ENCODE data around the gene MYD88. TPM values are rescaled to one million over a fixed set of nuclear protein-coding genes. Genes with fewer than 3 reads are reported as not detected.

The MYD88 gene
- total RNA-seq, 1 donor, result 8.7 TPM

DNA sequence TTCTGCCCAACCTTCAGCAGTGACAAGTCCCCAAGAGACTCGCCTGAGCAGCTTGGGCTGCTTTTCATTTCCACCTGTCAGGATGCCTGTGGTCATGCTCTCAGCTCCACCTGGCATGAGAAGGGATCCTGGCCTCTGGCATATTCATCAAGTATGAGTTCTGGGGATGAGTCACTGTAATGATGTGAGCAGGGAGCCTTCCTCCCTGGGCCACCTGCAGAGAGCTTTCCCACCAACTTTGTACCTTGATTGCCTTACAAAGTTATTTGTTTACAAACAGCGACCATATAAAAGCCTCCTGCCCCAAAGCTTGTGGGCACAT, 3.5 kb downstream of the MYD88 start:
- no peak for TF ChIP-seq CTCF (IDR thresholded peaks at IDR 0.05; ENCODE audit: extremely low read depth, low read depth, low read length)
- peaks cover 22% of the 10 kb centered on the region for H3K79me2 ChIP-seq (ENCODE audit: insufficient read depth, low read length)
- H3K4me3 ChIP-seq (ENCODE audit: insufficient read depth, low read length), result no peak overlapping the region
- H3K4me1 ChIP-seq (ENCODE audit: insufficient read depth, low read length), result peaks cover 22% of the 10 kb centered on the region
- no peak overlapping the region for H3K27ac ChIP-seq (ENCODE audit: low read depth, low read length)
- peaks cover 13% of the 10 kb centered on the region for H3K36me3 ChIP-seq (ENCODE audit: insufficient read depth, low read length)
- H2AFZ ChIP-seq (ENCODE audit: low read length), result no peak overlapping the region
- H4K20me1 ChIP-seq (ENCODE audit: insufficient read depth, low read length), result peaks cover 3% of the 10 kb centered on the region
- no peak for DNase-seq (ENCODE audit: insufficient read length, low spot score, missing footprints)
- no peak overlapping the region for H3K4me2 ChIP-seq (ENCODE audit: insufficient read depth, low read length)
- H3K9me3 ChIP-seq (ENCODE audit: low read depth, low read length), result no peaks in the 10 kb centered on the region
- no peaks in the 10 kb centered on the region for H3K27me3 ChIP-seq (ENCODE audit: insufficient read depth, low read length)

DNA sequence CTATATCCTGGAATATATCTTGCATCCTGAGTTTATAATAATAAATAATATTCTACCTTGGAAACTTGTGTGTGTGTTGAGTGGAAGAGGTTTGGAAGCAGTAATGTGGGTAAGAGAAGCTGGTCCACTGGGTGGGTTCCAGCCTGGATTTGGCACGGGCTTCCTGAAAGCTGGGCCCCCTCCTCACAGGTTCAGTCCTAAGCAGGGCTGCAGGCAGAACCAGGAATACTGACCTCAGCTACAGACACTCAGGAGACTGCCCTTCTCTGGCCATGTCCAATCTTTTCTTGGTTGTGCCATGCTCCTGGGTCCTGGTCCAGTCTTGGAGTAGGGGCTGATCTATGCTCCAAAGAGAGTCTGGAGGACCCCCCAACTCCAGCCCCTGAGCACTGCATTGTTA, 4.5 kb downstream of the MYD88 start:
- Histone ChIP-seq H3K4me3 (ENCODE audit: insufficient read depth, low read length) (no peak overlapping the region), H3K27me3 (ENCODE audit: insufficient read depth, low read length) (no peaks in the 10 kb centered on the region), H2AFZ (ENCODE audit: low read length) (no peak overlapping the region), H3K36me3 (ENCODE audit: insufficient read depth, low read length) (peaks cover 13% of the 10 kb centered on the region), H3K4me1 (ENCODE audit: insufficient read depth, low read length) (peaks cover 15% of the 10 kb centered on the region), H4K20me1 (ENCODE audit: insufficient read depth, low read length) (peaks cover 3% of the 10 kb centered on the region), H3K4me2 (ENCODE audit: insufficient read depth, low read length) (no peak overlapping the region), H3K27ac (ENCODE audit: low read depth, low read length) (no peak overlapping the region), H3K9me3 (ENCODE audit: low read depth, low read length) (no peaks in the 10 kb centered on the region), H3K79me2 (ENCODE audit: insufficient read depth, low read length) (peaks cover 21% of the 10 kb centered on the region)
- TF ChIP-seq CTCF (IDR thresholded peaks at IDR 0.05; ENCODE audit: extremely low read depth, low read depth, low read length), result no peak
- no peak for DNase-seq (ENCODE audit: insufficient read length, low spot score, missing footprints)

GRCh38 chr3:38143511-38143910, 5.0 kb downstream of the MYD88 start:
- Histone ChIP-seq H3K27ac (ENCODE audit: low read depth, low read length) (no peak overlapping the region), H3K27me3 (ENCODE audit: insufficient read depth, low read length) (no peaks in the 10 kb centered on the region), H3K4me2 (ENCODE audit: insufficient read depth, low read length) (no peak overlapping the region), H3K4me3 (ENCODE audit: insufficient read depth, low read length) (no peak overlapping the region), H2AFZ (ENCODE audit: low read length) (no peak overlapping the region), H3K9me3 (ENCODE audit: low read depth, low read length) (no peaks in the 10 kb centered on the region), H3K4me1 (ENCODE audit: insufficient read depth, low read length) (peaks cover 10% of the 10 kb centered on the region), H3K79me2 (ENCODE audit: insufficient read depth, low read length) (peaks cover 21% of the 10 kb centered on the region), H3K36me3 (ENCODE audit: insufficient read depth, low read length) (peaks cover 13% of the 10 kb centered on the region), H4K20me1 (ENCODE audit: insufficient read depth, low read length) (peaks cover 3% of the 10 kb centered on the region)
- no peak for TF ChIP-seq CTCF (IDR thresholded peaks at IDR 0.05; ENCODE audit: extremely low read depth, low read depth, low read length)
- no peak for DNase-seq (ENCODE audit: insufficient read length, low spot score, missing footprints)

DNA sequence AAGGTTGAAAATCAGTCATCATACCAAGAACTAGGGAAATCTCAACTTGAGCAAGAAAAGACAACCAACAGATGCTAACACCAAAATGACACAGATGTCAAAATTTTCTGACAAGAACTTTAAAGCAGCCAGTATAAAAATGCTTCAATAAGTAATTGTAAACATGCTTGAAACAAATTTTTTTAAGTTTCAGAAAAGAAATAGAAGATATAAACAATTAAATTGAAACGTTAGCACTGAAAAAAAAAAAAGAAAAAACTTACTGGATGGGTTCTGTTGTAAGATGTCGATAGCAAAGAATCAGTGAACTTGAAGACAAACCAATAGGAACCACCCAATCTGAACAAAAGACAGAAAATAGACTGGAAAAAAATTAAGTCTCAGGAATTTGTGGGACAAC, 8.0 kb downstream of the MYD88 start:
- Histone ChIP-seq H3K4me3 (ENCODE audit: insufficient read depth, low read length) (no peak overlapping the region), H3K4me2 (ENCODE audit: insufficient read depth, low read length) (no peak overlapping the region), H3K9me3 (ENCODE audit: low read depth, low read length) (no peaks in the 10 kb centered on the region), H3K4me1 (ENCODE audit: insufficient read depth, low read length) (no peaks in the 10 kb centered on the region), H3K27ac (ENCODE audit: low read depth, low read length) (no peak overlapping the region), H2AFZ (ENCODE audit: low read length) (no peak overlapping the region), H3K79me2 (ENCODE audit: insufficient read depth, low read length) (no peaks in the 10 kb centered on the region), H3K36me3 (ENCODE audit: insufficient read depth, low read length) (peaks cover 4% of the 10 kb centered on the region), H4K20me1 (ENCODE audit: insufficient read depth, low read length) (no peaks in the 10 kb centered on the region), H3K27me3 (ENCODE audit: insufficient read depth, low read length) (no peaks in the 10 kb centered on the region)
- DNase-seq (ENCODE audit: insufficient read length, low spot score, missing footprints), result no peak
- TF ChIP-seq CTCF (IDR thresholded peaks at IDR 0.05; ENCODE audit: extremely low read depth, low read depth, low read length), result no peak

All from osteoblast (primary cell).